NT2/D1 (cell line): ENCODE measurements around the gene CAB39L.
"Not testable (repeated sequence)": the region's sequence is repeated elsewhere in the genome, so short reads cannot be mapped to it uniquely, and the experiment has no call there.

Experiments used
- DNase-seq: peaks from one replicate; pipeline ENCODE4 v3.0.0-alpha.2; 2011; ENCODE audit warnings: low read depth, low spot score
- H3K27me3 ChIP-seq: 2 replicates; pipeline ENCODE4 v1.6.0; 2011; ENCODE audit warnings: mild to moderate bottlenecking; ENCODE audit not compliant: insufficient read length, insufficient read depth
- H3K36me3 ChIP-seq: 2 replicates; pipeline ENCODE4 v1.6.1; 2011; ENCODE audit warnings: mild to moderate bottlenecking, low read length, mixed read lengths; ENCODE audit not compliant: insufficient read depth, insufficient read length
- H3K4me1 ChIP-seq: 2 replicates; pipeline ENCODE4 v1.5.1; 2011; ENCODE audit not compliant: insufficient read depth, insufficient read length
- H3K4me3 ChIP-seq: 2 replicates; pipeline ENCODE4 v1.5.1; 2011; ENCODE audit warnings: low read depth; ENCODE audit not compliant: insufficient read length
- H3K9ac ChIP-seq: 2 replicates; pipeline ENCODE4 v1.6.0; 2011; ENCODE audit warnings: low read depth; ENCODE audit not compliant: insufficient read length
- H3K9me3 ChIP-seq: 2 replicates; pipeline ENCODE4 v1.5.1; 2011; ENCODE audit warnings: mild to moderate bottlenecking, low read length; ENCODE audit not compliant: insufficient read depth
- SUZ12 ChIP-seq: IDR thresholded peaks from 2 replicates; pipeline ENCODE4 v1.6.1; 2011; ENCODE audit not compliant: insufficient read length, insufficient read depth; ENCODE audit errors: extremely low read depth
- YY1 ChIP-seq: IDR thresholded peaks from 2 replicates; pipeline ENCODE4 v1.6.1; 2011; ENCODE audit not compliant: insufficient read length, insufficient read depth
- ZNF274 ChIP-seq: IDR thresholded peaks from 2 replicates; pipeline ENCODE4 v1.6.1; 2011; ENCODE audit warnings: mild to moderate bottlenecking, low read depth, low read length

CAB39L gene

DNA sequence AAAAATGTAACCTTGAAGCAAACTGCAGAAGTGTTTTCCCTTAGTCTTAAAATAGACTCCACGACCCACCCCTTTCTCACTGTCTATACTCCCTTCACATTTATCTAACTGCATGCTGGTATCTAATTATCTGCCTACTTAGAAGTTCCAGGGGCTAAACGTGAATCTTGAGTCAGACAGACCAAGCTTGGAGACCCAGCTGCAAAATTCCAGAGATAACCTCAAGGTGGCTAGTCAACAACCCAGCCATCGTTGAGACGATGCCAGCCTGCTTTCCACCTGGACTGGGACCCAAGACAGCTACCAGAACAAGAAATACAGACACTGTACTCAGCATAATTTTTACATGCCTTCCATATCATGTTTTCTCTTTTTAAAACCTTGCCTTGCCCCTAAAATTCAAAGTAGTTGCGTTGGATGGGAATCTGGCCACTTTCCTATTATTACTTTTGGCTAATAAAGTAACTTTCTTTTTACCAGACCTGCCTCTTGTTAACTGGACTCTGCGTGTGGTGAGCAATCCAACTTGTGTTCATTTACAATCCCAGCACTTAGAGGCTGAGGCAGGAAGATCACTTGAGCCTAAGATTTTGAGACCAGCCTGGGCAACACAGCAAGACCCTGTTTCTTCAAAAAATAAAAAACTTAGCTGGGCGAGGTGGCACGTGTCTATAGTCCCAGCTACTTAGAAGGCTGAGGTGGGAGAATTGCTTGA lies 113.9 kb downstream of the CAB39L start:
- no peaks in the 10 kb centered on the region for H3K9me3 ChIP-seq
- no peak overlapping the region for H3K4me3 ChIP-seq
- H3K27me3 ChIP-seq: no peaks in the 10 kb centered on the region
- H3K36me3 ChIP-seq: no peaks in the 10 kb centered on the region
- H3K4me1 ChIP-seq: no peaks in the 10 kb centered on the region
- TF ChIP-seq SUZ12 (no peak), ZNF274 (no peak), YY1 (no peak)
- DNase-seq: no peak
- no peak overlapping the region for H3K9ac ChIP-seq

DNA sequence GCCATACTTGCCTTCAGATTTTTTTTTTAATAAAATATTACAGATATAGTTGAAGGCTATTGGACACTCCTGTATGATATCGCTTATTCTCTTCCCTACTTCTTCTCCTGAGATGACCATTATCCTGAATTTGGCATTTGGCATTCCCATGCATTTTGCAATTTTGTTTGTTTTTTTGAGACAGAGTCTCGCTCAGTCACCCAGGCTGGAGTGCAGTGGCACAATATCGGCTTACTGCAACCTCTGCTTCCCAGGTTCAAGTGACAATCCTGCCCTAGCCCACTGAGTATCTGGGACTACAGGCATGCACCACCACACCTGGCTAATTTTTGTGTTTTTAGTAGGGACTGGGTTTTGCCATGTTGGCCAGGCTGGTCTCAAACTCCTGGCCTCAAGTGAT lies 116.7 kb downstream of the CAB39L start:
- H3K9me3 ChIP-seq, H3K4me1 ChIP-seq, H3K4me3 ChIP-seq, H3K9ac ChIP-seq, H3K27me3 ChIP-seq, DNase-seq, H3K36me3 ChIP-seq: not testable (repeated sequence)

DNA sequence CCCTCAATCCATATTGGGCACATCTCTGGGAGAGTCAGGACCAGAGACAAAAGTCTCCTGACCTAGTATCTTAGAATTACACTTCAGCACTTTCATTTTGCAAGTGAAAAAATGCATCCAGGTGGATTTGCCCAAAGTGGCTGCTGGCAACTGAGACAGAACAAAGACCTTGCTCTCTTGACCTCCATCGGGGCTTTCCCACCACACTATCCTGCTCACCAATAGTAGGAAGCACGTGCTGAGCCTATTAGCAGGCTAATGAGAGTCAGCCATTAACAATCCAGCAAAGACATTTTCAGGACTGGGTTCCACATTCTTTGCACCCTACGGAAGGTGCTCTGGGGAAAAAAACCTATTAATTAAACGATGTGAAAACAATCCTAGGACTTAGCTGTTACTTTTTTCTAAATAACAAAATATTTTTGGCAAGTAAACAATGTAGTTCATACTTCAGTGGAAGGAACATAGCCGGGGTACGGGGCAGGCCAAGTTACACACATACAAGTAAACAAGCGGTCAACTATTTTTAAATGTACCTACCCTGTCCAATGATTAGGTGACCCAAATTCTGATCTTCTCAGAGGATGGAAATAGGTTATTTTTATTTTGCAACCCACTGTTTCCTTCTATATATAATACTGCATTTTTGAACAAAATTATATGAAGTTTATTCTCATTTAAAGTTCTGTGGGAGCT lies 117.5 kb downstream of the CAB39L start:
- no peak overlapping the region for H3K4me3 ChIP-seq

DNA sequence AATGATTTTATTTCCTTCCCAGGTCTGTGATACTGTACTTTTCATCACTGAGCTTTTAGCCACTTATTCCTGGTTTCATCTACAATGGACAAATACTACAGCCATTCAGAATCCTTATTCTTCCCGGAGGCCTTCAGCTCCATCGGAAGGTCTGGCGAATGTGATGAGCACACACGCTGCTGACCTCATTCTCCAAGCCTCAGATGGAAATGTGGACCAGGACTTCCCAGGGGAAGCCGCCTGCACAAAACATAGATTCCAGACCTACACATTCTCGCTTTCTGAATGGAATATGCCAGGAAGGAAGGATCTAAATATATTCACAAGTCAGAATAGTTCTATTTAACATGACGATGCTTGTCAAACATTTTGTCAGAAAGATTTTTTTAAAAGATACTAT lies 120.5 kb downstream of the CAB39L start:
- H3K27me3 ChIP-seq: no peaks in the 10 kb centered on the region
- no peaks in the 10 kb centered on the region for H3K4me1 ChIP-seq
- H3K9me3 ChIP-seq: no peaks in the 10 kb centered on the region
- TF ChIP-seq YY1 (no peak), ZNF274 (no peak), SUZ12 (no peak)
- H3K4me3 ChIP-seq: no peak overlapping the region
- H3K9ac ChIP-seq: no peak overlapping the region
- H3K36me3 ChIP-seq: no peaks in the 10 kb centered on the region
- DNase-seq: no peak

More for the DNA sequence above, 117.5 kb downstream of the CAB39L start:
- no peaks in the 10 kb centered on the region for H3K36me3 ChIP-seq
- no peak for DNase-seq
- no peaks in the 10 kb centered on the region for H3K9me3 ChIP-seq
- no peak overlapping the region for H3K9ac ChIP-seq
- H3K4me1 ChIP-seq: no peaks in the 10 kb centered on the region
- no peaks in the 10 kb centered on the region for H3K27me3 ChIP-seq
- TF ChIP-seq ZNF274 (no peak), SUZ12 (no peak), YY1 (no peak)

DNA sequence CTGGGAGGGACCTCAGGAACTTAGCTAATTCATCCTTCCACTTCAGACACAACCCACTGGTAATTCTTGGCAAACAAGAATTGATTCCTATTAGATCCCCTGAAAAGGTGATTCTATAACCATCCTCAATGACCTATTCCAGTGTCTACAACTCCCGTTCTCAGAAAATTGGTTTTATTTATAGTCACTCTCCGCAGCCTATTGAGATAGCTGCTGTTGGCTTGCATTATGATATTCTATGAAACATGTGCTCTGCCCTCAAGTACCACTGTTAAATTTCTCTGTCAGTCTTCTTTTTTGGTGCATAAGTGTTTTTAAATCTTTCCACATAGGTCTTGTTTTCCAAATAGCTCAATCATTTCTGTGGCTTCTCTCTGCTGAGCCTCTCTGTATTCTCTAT lies 121.2 kb downstream of the CAB39L start:
- Histone ChIP-seq H3K36me3 (no peaks in the 10 kb centered on the region), H3K9ac (no peak overlapping the region), H3K9me3 (no peaks in the 10 kb centered on the region), H3K4me1 (no peaks in the 10 kb centered on the region), H3K4me3 (no peak overlapping the region), H3K27me3 (no peaks in the 10 kb centered on the region)
- no peak for DNase-seq
- TF ChIP-seq SUZ12 (no peak), YY1 (no peak)

DNA sequence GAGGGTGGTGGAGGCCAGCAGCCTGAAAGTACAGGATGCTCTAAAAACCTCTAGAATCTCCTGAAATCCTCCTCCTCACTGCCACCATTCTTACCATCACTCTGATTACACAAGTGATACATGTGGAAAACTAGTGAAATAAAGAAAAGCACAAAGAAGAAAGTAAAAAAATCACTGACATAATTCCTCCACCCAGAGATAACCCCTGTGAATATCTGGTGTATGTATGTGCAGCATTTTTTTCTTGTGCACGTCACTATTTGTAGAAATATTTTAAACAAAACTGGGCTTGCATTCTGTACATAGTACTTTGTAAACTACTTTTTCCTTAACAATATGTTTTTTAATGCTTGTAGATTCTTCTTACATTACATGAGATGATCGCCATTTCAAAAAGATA lies 122.9 kb downstream of the CAB39L start:
- no peaks in the 10 kb centered on the region for H3K27me3 ChIP-seq
- H3K9ac ChIP-seq: no peak overlapping the region
- no peaks in the 10 kb centered on the region for H3K36me3 ChIP-seq
- no peak for TF ChIP-seq ZNF274
- TF ChIP-seq YY1: no peak
- TF ChIP-seq SUZ12: no peak
- no peak overlapping the region for H3K4me3 ChIP-seq
- H3K4me1 ChIP-seq: no peaks in the 10 kb centered on the region
- H3K9me3 ChIP-seq: no peaks in the 10 kb centered on the region
- DNase-seq: no peak

DNA sequence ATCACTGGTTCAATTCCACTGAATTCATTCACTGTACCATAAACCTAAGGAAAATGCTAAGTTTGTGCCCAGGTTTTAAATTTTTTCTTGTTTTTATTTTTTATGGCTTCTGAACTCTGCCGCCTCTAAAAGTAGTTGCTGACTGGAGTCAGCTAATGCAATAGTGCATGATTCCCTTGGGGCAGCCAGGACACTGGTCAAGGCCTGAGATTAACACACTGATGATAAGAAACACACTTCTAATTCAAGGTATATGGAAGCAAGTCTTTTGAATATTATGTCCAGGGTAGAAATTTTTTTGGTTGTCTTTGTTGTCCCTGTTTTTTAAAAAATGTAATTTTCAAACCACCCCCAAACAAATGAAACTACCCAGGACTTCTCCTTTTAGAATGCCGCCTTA lies 123.9 kb downstream of the CAB39L start:
- DNase-seq: no peak
- H3K27me3 ChIP-seq: no peaks in the 10 kb centered on the region
- no peaks in the 10 kb centered on the region for H3K4me1 ChIP-seq
- no peak for TF ChIP-seq SUZ12
- TF ChIP-seq ZNF274: no peak
- no peak for TF ChIP-seq YY1
- no peak overlapping the region for H3K9ac ChIP-seq
- no peak overlapping the region for H3K4me3 ChIP-seq
- H3K36me3 ChIP-seq: no peaks in the 10 kb centered on the region
- no peaks in the 10 kb centered on the region for H3K9me3 ChIP-seq

DNA sequence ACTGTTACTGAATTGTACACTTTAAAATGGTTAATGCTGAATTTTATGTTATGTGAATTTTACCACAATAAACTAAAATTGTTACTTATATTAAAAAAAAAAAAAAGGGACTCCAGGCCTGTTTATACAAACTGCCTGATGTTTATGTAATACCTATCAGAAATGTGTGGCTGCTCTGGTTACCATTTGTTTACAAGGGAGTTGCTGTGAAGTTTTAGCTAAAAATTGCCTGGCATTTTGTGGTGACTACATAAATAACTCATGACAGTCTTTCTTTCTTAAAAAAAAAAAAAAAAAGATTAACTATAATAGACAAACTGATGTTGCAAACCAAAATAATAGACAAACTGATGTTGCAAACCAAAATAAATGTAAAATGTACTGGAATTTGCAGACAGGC lies 124.3 kb downstream of the CAB39L start:
- no peak overlapping the region for H3K9ac ChIP-seq
- no peaks in the 10 kb centered on the region for H3K4me1 ChIP-seq
- no peak overlapping the region for H3K4me3 ChIP-seq
- no peaks in the 10 kb centered on the region for H3K36me3 ChIP-seq
- DNase-seq: no peak
- TF ChIP-seq YY1 (no peak), SUZ12 (no peak), ZNF274 (no peak)
- no peaks in the 10 kb centered on the region for H3K27me3 ChIP-seq
- no peaks in the 10 kb centered on the region for H3K9me3 ChIP-seq
